Tibial nerve (tissue), 4 donors: ENCODE data around the gene DCBLD2. TPM values are rescaled to one million over a fixed set of nuclear protein-coding genes. Genes with fewer than 3 reads are reported as not detected.

Experiments used
- DNase-seq, 2 donors: peaks; one replicate each; pipeline ENCODE4 v3.0.0-alpha.2; 2019; ENCODE audit warnings: low spot score in 2 of 2
- H3K27ac ChIP-seq, 4 donors: fragments of 200-600 bp; sonication (generic) in 3 of 4; one replicate each; pipeline ENCODE4 v1.5.1; 2017 to 2019; ENCODE audit warnings: mild to moderate bottlenecking in 1 of 4
- H3K27me3 ChIP-seq, 2 donors: fragments of 200-600 bp; sonication (generic) in 1 of 2; one replicate each; pipeline versions ENCODE4 v1.5.1 to v1.6.0; 2017 to 2019
- H3K36me3 ChIP-seq, 3 donors: fragments of 200-600 bp; sonication (generic); one replicate each; pipeline ENCODE4 v1.5.1; 2018 to 2019
- H3K4me1 ChIP-seq, 4 donors: fragments of 200-600 bp; sonication (generic) in 3 of 4; one replicate each; pipeline ENCODE4 v1.5.1; 2017 to 2019
- H3K4me3 ChIP-seq, 4 donors: fragments of 200-600 bp; sonication (generic) in 3 of 4; one replicate each; pipeline ENCODE4 v1.5.1; 2017 to 2019; ENCODE audit warnings: mild to moderate bottlenecking in 1 of 4, moderate library complexity in 1 of 4
- H3K9me3 ChIP-seq, 4 donors: fragments of 200-600 bp; sonication (generic) in 3 of 4; one replicate each; pipeline ENCODE4 v1.5.1; 2017 to 2019
- CTCF ChIP-seq, 5 experiments: fragments of 200-600 bp in 3 of 5; fragments of 450-650 bp in 2 of 5; sonication (generic) in 3 of 5; IDR thresholded peaks; one replicate each; pipeline ENCODE4 v1.5.1; 2016 to 2019; ENCODE audit warnings: antibody characterized with exemption in 5 of 5, mild to moderate bottlenecking in 3 of 5, moderate library complexity in 2 of 5
- EP300 ChIP-seq, 2 donors: sonication (generic); formaldehyde crosslinking; IDR thresholded peaks; one replicate each; pipeline ENCODE4 v1.6.1; 2017; ENCODE audit warnings: antibody characterized with exemption in 2 of 2, mild to moderate bottlenecking in 1 of 2
- POLR2A ChIP-seq, 2 donors: fragments of 450-650 bp; IDR thresholded peaks; one replicate each; pipeline ENCODE4 v1.6.1; 2017; ENCODE audit warnings: antibody characterized with exemption in 2 of 2, mild to moderate bottlenecking in 2 of 2, moderate library complexity in 2 of 2
- WGBS, 2 donors: methylation state at CpG; one replicate each; pipeline ENCODE4 v1.1.5; 2018; 5-methylcytosine and 5-hydroxymethylcytosine counted together
- total RNA-seq, 4 donors: library from RNA; depleted of rRNA; stranded (reverse); fragments of >200 nt; gene quantifications; one replicate each; pipeline ENCODE4 v1.1.0, GENCODE V29; 2016

Gene DCBLD2
- total RNA-seq, 4 donors from 2014 or later = 37.8 to 51.9 (median 43.6) TPM

DNA sequence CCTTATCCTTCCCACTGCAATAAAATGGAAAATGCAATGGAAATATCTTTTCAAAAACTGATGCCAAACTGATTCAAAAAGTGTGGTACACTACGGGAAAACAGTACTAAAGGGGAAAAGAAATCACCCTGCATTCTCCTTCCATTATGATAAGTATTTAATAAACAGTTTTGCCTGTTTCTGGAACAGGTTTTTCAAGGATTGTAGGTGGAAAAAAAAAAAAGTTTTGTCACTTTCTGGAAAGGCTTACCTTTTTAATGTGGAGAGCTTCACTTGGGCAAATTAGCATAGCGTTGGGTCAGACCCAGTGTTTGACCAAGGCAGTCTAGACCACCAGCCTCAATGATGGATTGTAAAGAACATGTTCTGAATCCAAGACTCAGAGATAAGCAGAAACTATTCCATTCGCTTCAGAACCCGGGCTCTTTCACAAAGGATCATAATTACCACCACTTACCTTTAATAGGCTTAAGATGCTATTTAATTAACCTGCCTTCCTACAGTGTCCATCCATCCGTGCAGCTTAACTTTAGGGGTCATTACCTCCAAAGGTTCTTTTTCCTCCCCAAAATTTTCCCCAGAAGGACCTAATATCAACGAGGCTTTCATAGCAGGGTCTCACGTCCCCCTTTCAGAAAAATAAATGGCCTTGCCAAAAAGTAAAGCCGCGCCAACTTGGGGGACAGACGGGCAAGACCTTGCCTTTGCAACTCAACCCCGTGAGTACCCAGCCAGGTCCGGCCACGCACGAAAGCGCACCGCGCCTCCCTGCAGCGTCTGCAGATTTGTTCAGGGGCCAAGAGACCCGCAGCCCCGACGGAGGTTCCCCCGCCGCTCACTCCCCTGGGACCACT, 1.0 kb downstream of the DCBLD2 start:
- no peak for TF ChIP-seq EP300 (IDR thresholded peaks at IDR 0.05)

GRCh38 chr3:98897701-98898100, 3.8 kb downstream of the DCBLD2 start:
- DNase-seq = no peak
- no peak overlapping the region for H3K27ac ChIP-seq
- H3K4me3 ChIP-seq = no peak overlapping the region
- H3K4me1 ChIP-seq = peaks cover 0 to 78% (median 7%) of the 10 kb centered on the region in 4 donors
- H3K9me3 ChIP-seq = no peaks in the 10 kb centered on the region
- H3K36me3 ChIP-seq = no peaks in the 10 kb centered on the region
- H3K27me3 ChIP-seq = no peaks in the 10 kb centered on the region
- WGBS, 2 donors = 41% methylated on average over 1 of the region's 1 CpG
- TF ChIP-seq EP300 (IDR thresholded peaks at IDR 0.05) = no peak
- TF ChIP-seq POLR2A (IDR thresholded peaks at IDR 0.05) = no peak

More for the DNA sequence above, 1.0 kb downstream of the DCBLD2 start:
- H3K27me3 ChIP-seq = no peaks in the 10 kb centered on the region
- H3K27ac ChIP-seq = peak overlapping the region; percentile 80 to 98 (median 94)
- peaks cover 0 to 54% (median 7%) of the 10 kb centered on the region in 4 donors for H3K4me1 ChIP-seq
- 3 to 5% methylated on average over 23 of the region's 23 CpGs for WGBS, 2 donors
- no peaks in the 10 kb centered on the region for H3K9me3 ChIP-seq
- H3K36me3 ChIP-seq = no peaks in the 10 kb centered on the region
- DNase-seq = no peak
- peak overlapping the region; percentile 90 to 100 (median 94) for H3K4me3 ChIP-seq

- WGBS, 2 donors = 90% methylated on average over 8 of the region's 8 CpGs
- TF ChIP-seq CTCF (IDR thresholded peaks at IDR 0.05) (no peak), EP300 (IDR thresholded peaks at IDR 0.05) (no peak), POLR2A (IDR thresholded peaks at IDR 0.05) (no peak)
- H3K9me3 ChIP-seq = no peaks in the 10 kb centered on the region
- DNase-seq = no peak
- peaks cover 0 to 89% (median 17%) of the 10 kb centered on the region in 4 donors for H3K4me1 ChIP-seq
- no peaks in the 10 kb centered on the region for H3K36me3 ChIP-seq
- no peak overlapping the region for H3K4me3 ChIP-seq
- no peaks in the 10 kb centered on the region for H3K27me3 ChIP-seq
- H3K27ac ChIP-seq = no peak overlapping the region
Observed at GRCh38 chr3:98894791-98895576, 6.5 kb downstream of the DCBLD2 start.

- TF ChIP-seq POLR2A (IDR thresholded peaks at IDR 0.05) = no peak
- TF ChIP-seq CTCF (IDR thresholded peaks at IDR 0.05) = no peak
- no peak for TF ChIP-seq EP300 (IDR thresholded peaks at IDR 0.05)
- Histone ChIP-seq H3K36me3 (no peaks in the 10 kb centered on the region), H3K27me3 (no peaks in the 10 kb centered on the region), H3K9me3 (no peaks in the 10 kb centered on the region), H3K27ac (no peak overlapping the region), H3K4me1 (peaks cover 0 to 90% (median 15%) of the 10 kb centered on the region in 4 donors), H3K4me3 (no peak overlapping the region)
- no peak for DNase-seq
- 37 to 46% methylated on average over 3 of the region's 3 CpGs for WGBS, 2 donors
Observed at GRCh38 chr3:98893740-98894139, 7.8 kb downstream of the DCBLD2 start.

GRCh38 chr3:98892263-98892662, 9.2 kb downstream of the DCBLD2 start:
- DNase-seq = no peak
- Histone ChIP-seq H3K27ac (peak overlapping the region in 2 of 4 donors; percentile 29 to 38), H3K4me1 (peaks cover 0 to 89% (median 15%) of the 10 kb centered on the region in 4 donors), H3K36me3 (no peaks in the 10 kb centered on the region), H3K27me3 (no peaks in the 10 kb centered on the region), H3K4me3 (no peak overlapping the region), H3K9me3 (no peaks in the 10 kb centered on the region)
- TF ChIP-seq EP300 (IDR thresholded peaks at IDR 0.05) (no peak), POLR2A (IDR thresholded peaks at IDR 0.05) (no peak), CTCF (IDR thresholded peaks at IDR 0.05) (no peak)
- WGBS, 2 donors = 72 to 83% methylated on average over 3 of the region's 3 CpGs
